HG03558 (cell line): ENCODE results near the gene IGFALS.
"Not testable (repeated sequence)": the region's sequence is repeated elsewhere in the genome, so short reads cannot be mapped to it uniquely, and the experiment has no call there.

Experiments
- ATAC-seq: cut with Tn5 transposase; IDR thresholded peaks from one replicate; pipeline ENCODE4 v1.9.1; 2021; ENCODE audit warnings: moderate number of reproducible peaks; ENCODE audit not compliant: unreplicated experiment; ENCODE audit errors: extremely low read depth

IGFALS gene

DNA sequence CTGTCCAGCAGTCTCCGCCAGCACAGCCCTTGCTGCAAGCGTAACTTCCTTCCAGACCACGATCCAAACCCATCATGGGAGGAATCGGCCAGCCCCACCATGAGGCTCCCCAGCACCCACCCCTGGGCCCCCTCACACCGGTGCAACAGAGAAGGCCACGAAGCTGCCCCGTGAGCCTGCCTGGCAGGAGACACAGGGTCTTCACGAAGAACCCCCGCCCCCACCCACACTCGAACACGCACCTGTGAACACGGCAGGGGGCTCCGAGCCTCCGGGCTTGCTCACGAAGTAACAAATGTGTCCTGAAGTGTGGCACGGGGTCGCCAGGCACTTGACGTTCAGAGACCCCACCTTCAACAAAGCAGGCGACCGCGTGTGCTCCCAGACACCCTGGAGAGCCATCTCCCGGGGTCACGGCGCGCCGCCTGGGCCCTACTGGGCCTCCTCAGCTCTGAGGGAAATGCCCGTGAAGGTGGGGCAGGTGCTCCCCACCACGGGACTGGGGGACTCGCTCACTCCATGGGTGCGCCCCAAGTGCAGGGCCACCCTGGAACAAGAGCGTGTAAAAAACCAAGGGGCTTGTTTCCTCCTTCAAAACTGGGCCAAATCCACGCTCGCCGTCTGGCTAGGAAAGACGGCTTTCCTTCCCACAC lies 25.5 kb upstream of the IGFALS start:
- ATAC-seq = no peak

DNA sequence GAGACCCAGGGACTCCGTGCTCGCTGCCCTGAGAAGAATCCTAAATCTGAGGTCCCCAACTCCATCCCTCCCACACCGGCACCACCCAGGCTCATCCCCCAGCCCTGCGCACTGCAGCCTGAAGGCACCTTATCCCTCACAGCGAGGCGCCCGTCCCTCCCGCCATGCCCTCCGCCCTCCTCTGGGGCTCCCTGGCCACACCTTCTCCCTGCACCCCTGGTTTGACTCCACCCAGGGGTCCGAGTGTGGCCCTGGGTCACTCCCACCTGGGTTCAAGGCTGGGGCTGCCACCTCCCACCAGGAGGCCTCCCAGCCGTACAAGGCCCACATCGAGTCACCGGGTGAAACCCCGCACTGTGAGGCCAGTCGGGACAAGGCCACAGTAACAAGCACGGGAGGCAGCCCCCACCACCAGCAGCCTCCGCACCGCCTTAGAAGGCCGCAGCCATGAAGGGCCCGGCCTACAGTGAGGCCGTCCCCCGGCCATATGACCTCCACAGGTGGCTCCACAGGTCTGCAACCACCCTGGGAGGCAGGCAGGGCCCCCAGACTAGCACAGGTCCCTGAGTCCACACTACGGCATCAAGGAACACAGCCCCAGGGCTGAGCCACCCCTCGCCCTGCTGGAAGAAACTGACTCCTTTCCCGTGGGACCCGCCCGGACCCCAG lies 24.8 kb upstream of the IGFALS start:
- ATAC-seq = no peak

DNA sequence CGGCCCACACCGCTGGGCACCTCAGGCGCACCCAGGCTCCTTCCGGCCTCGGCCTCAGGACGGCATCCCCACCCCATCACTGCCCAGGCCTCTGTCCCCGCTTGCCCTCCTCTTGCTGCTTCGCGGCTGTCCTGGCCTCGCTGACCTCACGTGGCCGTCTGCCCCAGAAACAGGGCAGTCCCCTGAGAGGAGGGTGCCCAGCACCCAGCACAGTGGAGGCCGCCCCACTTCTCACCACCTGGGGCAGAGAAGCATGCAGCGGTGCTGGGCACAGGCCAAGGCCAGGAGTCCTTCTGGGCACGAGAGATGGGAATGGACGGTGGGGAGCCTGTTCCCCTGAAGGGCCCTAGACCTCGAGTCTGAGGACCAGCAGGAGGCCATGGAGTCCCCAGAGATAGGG lies 24.2 kb upstream of the IGFALS start:
- no peak for ATAC-seq

DNA sequence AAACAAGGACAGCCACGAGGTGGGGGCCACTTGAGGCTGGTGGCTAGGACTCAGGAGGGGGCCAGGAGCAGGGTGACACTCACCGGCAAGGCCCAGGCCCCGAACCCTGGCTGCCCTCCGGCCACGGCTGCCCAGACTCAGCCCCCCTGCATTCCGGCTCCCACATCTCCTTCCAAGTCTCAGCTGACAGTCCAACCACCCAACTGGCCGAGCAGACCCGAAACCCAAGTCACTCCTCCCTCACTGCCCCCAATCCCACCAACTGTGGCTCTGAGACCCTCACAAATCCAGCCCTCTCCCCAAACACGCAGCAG lies 23.7 kb upstream of the IGFALS start:
- no peak for ATAC-seq

DNA sequence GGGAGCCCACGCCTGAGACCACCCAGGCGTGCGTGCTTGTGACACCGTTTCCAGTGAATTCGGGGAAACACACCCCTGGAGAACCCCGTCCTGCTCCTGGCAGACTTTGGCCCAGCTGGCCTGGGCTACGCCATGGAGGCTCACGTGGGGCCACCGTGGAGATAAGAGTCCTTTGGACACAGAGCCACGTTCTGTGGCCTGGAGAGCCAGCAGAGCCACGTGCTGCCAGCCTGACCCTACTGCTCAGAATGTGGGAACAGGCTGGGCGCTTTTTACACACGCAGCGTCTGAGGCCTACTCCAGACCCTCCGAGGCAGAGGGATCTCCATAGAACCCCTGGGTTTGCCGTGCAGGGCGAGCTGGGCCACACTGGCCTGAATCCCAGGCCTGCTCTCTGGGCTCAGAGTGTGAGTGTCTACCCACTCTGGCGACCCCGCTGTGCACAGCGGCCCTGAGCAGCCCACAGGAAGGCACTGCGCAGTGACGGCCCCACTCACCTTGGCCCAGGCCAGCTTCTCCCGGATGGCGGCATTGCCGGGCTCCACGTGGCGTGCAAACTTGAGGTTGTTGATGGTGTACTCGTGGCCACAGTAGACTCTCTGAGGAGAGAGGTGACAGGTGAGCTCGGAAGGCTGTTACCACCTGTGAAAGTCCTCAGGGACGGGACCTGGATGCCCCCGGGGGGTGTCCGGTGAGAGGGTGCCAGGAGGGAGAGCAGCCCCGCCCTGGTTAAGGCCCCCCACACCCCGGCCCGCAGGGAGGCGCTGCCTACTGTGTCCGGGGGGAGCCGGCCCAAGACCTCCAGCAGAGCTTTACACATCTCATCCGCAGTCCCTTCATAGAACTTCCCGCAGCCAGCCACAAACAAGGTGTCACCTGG lies 23.1 kb upstream of the IGFALS start:
- no peak for ATAC-seq

DNA sequence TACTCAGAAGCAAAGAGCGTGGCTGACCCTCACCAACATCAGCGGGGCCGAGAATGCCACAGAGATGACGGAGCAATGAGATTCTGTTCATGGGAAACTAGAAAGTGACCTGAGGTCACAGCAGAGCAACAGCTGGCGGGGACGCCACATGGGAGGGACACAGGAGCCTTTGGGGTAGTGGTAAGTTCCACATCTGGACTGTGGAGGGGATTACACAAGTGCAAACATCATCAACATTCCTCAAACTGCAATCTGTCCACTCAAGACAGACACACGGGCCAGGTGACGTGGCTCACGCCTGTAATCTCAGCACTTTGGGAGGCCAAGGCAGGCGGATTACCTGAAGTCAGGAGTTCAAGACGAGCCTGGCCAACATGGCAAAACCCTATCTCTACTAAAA lies 22.0 kb upstream of the IGFALS start:
- no peak for ATAC-seq

DNA sequence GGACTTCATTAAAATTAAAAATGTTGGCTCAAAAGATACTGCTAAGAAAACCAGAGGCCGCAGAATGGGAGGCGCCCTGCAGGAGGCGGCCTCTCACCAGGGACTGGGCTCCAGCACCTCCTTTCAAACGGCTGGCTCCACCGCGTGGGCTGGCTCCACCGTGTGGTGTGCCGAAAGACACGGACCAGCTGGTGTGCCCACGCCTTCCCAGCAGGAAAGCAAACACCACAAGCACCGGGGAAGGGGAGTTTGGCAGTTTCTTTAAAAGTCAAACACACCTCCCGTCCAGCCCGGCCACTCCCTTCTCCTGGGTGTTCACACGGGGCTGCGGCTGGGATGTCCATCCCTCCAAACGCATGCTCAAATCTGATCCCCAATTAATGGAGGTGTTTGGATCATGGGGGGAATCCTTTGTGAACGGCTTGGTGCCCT lies 19.2 kb upstream of the IGFALS start:
- no peak for ATAC-seq

DNA sequence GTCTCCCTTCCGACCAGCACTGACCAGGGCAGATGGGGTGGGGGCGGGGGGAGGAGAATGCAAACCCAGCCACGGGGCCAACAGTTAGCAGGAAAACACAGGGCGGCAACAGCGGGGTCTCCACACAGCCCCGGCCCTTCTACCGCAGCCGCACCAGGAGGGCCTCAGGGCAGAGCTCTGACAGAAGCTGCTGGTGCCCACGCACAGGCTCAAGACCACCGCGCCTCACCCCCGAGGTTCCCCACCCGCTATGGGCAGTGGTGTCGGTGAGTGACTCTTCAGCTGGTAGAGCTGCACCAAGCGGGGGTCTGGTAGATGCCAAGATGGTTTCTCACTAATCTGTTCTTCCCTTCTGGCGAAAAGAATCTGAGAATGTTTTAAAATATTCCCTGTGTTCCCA lies 17.0 kb upstream of the IGFALS start:
- no peak for ATAC-seq

DNA sequence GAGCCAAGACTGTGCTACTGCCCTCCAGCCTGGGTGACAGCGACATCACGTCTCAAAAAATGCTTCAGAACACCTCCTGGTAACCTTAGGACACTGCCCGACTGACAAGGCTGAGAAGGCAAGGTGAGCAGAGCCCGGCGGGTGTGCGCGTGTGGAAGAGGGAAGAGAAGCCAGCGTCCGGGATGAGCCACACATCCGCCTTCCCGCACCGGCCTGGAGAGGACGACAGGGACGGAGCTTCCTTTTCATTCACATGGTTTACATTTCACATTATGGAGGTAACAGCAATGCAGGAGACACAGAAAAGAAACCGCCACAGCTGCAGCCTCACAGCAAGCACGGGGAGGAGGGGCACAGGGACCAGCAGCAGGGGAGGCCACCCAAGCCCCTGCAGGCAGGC lies 16.6 kb upstream of the IGFALS start:
- ATAC-seq = no peak

DNA sequence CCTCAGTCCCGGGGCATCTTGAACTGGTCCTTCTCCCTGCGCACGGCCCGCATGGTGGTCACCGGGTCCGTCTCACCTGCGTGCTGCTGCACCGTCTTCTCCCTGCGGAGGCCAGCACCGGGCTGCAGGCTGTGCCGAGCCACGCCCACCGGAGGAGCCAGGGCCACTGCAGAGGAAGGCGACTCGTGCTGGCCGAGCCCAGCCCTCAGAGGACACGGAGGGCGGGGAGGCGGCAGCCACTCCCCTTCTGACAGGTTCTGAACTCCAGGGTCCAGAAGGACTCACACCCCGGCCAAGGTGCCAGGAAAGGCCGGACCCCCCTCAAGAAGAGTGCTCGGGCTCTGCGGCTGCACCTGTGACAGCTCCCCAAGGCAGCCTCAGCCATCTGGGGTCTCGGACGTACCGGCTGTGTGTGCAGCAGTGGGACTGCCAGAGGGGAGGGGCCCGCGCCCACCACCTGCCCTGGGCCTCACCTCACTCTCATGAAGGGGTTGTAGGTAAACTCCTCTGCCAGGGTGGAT lies 15.8 kb upstream of the IGFALS start:
- ATAC-seq = no peak

DNA sequence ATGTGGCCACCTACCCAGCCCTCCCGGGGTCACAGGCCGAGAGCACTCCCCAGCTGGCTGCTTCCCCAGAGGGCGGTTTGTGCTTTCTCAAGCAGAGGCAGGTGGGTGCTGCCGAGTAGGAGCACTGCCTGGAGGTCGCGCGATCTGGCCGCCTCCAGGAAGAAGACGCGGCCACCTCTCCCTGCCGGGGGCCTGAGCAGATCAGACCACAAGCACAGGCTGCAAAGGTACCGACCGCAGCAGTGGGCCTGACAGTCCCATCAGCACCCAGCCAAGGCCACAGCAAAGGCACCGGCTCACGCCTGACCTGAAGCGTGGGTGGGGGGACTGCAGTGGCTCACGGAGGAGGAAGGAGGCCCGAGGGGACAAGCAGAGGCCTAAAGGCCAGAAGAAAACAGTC lies 15.2 kb upstream of the IGFALS start:
- no peak for ATAC-seq

DNA sequence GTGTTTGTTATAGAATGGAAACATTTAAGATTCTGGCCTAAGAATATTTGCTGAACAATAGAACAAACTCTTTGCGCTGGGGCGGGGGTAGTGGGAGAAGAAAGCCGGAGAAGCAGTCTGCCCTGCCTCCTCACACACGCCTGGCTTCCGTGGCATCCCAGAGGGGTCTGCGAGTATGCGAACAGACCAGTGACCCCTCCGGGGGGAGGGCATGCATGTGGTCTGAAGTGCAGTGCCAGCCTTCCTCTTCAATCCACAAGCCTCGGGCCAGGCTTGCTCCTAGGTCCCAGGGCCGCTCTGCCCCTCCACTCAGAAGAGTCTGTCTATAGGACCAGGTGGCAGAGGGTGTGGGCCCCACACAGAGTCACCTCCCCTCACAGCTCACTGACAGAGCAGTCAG lies 14.1 kb upstream of the IGFALS start:
- ATAC-seq = no peak

DNA sequence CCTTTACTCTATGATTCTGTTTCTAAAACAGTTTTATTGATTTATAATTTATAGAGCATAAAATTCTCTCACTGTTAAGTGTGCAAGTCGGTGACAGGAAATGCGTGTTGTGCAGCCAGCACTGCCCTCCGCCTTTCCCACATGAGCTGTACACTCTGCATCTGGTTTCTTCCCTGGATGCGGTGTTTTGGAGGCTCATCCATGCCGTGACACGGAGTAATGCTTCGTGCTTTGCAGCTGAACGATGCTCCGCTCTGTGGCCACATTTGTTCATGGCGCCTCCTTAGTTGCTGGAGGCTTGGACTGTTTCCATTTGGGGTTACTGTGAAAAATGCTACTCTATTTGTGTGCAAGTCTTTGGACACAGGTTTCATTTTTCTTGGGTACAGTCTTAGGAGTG lies 7.2 kb upstream of the IGFALS start:
- ATAC-seq = no peak

DNA sequence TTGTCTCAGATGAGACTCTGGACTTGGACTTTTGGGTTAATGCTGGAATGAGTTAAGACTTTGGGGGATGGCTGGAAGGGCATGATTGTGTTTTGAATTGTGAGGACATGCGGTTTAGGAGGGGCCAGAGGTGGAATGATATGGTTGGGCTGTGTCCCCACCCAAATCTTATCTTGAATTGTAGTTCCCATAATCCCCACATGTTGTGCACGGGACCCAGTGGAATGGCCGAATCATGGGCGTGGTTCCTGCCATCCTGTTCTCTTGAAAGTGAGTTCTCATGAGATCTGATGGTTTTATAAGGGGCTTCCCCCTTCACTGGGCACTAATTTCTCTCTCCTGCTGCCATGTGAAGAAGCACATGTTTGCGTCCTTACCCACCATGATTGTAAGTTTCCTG lies 5.8 kb upstream of the IGFALS start:
- ATAC-seq = not testable (repeated sequence)

DNA sequence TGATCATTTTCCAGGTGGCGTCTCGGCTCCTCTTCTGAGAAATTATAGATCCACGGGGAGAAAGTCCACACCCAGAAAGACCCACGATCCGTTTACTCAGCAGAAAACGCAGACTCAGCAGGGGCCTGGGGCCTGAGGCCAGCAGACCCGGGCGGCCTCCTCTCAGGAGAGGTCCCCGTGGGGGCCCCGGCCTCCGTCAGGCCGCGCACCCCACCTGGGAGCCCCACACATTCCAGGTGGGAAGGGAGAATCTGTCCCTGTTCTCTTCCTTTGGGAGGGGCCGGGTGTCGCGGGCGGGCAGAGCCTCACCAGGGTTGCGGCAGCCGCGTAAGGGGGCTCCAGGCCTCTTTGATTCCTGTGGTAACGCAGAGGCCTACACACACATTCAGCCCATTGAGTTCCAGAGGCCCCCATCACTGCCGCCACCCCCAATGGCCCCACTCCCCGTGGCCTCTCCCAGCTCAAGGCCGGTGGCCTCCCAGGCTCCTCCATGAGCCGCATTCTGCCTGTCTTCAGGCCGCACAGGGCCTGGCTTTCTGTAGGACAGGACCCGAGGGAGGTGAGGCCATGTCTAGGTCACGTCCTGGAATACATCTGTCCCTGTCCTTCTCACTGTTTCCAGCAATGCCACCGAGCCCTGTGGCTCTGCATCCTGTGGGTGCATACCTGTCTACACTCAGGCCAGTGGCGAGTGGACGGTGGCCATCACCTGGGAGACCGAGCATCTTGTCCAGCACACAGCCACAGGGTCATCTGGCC lies 1.6 kb upstream of the IGFALS start:
- no peak for ATAC-seq

DNA sequence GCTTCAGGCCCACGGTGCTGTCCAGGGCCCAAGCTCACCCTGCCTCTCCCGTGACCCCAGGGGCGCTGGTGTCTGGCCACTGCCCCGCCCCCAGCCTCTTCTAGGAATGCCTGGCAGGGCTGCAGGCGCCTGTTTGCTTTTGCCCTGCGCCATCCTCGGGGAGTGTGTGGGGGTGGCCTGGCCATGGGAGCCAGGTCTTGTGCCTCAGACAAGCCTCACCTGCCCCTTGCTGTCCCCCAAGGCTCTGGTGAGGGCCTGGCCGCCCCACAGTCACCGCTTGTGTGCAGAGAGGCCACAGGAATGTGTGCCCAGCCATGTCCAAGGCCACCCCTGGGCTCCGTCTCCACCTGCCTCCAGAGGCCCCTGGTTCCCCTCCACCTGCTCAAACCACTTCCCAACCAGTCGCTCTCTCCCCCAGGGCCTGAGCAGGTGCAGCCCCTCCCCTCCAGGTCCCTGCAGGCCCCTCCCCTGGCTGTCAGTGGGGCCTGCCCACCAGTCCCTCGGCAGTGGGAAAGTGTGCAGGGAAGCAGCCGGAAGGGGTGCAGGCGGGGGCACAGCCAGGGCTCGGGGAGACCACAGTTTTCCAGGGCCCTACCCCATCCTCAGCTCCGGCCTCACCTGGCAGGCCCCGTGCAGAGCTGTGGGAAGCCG lies 841 bp upstream of the IGFALS start:
- no peak for ATAC-seq

DNA sequence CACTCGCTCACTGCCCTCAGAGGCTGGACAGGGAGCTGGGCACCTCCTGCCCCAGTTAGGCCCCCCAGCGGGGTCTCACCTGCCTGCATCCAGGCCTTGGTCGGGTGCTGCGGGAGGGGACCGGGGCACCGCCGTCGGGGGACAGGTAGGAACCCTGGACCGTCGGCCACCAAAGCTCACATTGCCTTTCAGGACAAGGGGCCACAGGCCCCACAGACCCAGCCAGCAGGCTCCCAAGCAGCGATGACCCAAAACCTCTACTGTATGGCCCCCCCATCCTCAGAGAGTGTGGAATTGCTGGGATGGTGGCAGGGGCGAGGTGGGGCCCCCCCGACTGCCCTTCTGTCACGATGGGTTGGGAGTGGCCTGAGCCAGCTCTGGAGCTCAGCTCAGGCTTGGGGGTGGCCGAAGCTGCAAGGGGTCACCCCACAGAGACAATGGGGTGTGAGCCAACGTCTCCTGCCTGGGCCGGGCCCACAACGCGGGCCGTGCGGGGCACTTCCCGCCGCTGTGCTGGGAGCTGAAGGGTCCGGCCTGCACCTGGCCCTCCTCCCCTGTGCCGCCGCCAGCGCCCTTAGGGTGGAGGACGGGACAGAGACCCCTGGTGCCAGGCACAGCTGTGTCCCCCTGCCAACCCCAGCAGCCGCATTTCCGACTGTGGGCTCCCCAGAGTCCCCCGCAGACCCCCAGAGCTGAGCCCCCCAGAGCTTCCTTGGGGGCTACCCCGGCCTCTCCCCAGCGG lies 498 bp downstream of the IGFALS start:
- ATAC-seq = no peak

DNA sequence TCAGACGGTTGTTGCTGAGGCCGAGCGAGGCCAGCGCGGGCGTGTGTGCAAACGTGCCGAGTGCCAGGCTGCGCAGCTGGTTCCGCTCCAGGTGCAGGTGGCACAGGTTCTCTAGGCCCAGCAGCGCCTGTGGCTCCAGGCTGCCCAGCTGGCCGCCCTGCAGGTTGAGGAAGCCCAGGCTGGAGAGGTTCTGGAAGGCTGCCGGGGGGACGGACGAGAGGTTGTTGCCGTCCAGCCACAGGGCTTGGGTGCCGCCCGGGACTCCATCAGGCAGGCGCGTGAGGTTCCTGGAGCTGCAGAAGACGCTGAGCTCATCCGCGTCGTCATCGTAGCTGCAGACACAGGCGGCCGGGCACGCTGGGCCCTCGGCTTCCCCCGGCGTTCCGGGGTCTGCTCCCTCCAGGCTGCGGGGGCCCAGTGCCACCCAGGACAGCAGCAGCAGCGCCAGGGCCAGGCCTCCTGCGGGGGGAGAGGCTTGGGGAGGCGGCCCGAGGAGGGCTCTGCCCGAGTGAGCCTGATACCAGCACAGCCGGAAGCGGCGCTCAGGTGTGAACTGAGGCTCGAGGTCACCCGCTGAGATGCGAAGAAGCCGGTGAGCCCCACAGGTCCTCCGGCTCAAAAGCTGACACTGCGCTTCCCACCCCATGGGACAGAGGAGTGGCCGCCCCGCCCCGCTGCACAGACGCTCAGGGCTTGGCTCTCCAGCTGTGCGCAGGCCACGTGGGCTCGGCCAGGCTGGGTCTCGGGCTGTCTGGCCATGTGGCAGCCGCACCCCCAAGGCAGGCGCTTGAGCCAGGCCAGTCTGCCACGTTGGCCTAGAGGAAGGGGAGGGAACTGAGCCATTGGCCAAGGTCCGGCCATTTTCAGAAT lies 1.3 kb downstream of the IGFALS start:
- ATAC-seq = no peak
